Left hindlimb (tissue), 1 donor: ENCODE results near the gene SLC41A2.

ENCODE experiments used
- DNase-seq: peaks from one replicate; pipeline ENCODE4 v3.0.0-alpha.2; 2018

Gene SLC41A2

GRCh38 chr12:104929368-104929767, 28.7 kb downstream of the SLC41A2 start:
- DNase-seq = no peak

- DNase-seq = no peak
These were observed 29.9 kb downstream of the SLC41A2 start for GRCh38 chr12:104928036-104928745.

- DNase-seq = no peak
These were observed 32.6 kb downstream of the SLC41A2 start for GRCh38 chr12:104925501-104925900.

GRCh38 chr12:104921340-104921739, 36.8 kb downstream of the SLC41A2 start:
- no peak for DNase-seq

- no peak for DNase-seq
These were observed 46.1 kb downstream of the SLC41A2 start for GRCh38 chr12:104911942-104912341.

GRCh38 chr12:104910196-104910840, 47.8 kb downstream of the SLC41A2 start:
- DNase-seq = no peak

GRCh38 chr12:104909761-104910160, 48.3 kb downstream of the SLC41A2 start:
- DNase-seq = no peak
